ENCODE data around the gene AKR1B1. TPM values are rescaled to one million over a fixed set of nuclear protein-coding genes. Genes with fewer than 3 reads are reported as not detected.

AKR1B1 gene
- total RNA-seq, 1 experiment from 2014 or later, result 103 TPM

DNA sequence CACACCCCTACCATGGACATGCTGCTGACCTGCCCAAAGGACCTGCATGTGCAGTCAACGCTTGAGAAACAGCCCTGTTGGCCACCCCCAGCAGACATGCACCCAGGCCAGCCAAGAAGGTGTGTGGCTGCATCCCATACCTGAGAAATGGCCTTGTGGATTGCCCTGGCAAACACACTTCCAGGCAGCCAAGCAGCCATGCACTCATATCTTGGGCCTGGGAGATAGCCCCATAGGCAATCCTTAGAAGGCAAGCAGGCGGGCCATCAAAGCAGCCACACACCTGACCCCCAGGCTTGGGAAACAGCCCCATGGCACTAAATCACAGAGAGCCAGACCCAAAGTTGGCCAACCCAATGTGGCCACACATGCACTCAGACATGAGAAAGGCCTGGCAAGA, 4.9 kb upstream of the AKR1B1 start:
- DNase-seq (ENCODE audit: low read depth in 1 of 2, low spot score in 2 of 2), result no peak
- Histone ChIP-seq H3K9me3 (replicated peaks) (peaks cover 9% of the 10 kb centered on the region; the same call in 1 of the 2 replicates), H3K27me3 (replicated peaks) (no peaks in the 10 kb centered on the region), H3K4me3 (no peak overlapping the region), H3K36me3 (peaks cover under 1% of the 10 kb centered on the region; the same call in 1 of the 2 replicates), H3K4me1 (replicated peaks) (peaks cover 24% of the 10 kb centered on the region), H3K27ac (no peak overlapping the region)

DNA sequence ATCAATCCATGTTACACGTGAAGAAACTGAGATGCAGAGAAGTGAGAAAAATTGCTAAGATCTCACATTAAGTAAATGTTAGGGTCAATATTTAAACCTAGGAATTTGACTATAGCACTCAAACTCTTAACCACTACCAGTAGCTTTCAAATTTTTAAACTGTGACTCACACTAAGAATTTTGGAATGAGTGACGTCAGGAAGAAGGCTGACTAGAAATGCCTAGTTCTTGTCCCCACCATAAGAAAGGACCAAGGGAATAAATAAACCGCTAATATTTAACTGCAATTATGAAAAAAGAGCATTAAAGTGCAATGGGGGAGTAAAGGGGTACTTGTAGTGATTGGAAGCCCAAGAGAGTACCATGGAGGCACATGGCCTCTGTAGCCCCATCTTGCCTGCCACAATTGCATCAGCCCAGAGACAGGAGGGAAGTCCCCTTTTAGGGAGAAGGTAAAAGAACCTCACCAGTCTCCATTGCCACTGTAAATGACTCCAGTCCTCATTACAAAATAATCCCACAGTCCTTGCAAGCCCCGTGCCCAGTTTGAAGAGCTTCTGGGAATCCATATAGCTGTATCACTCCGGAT, 3.5 kb upstream of the AKR1B1 start:
- Histone ChIP-seq H3K27ac (peak overlapping the region; percentile 85), H3K9me3 (replicated peaks) (peaks cover 9% of the 10 kb centered on the region; the same call in 1 of the 2 replicates), H3K36me3 (peaks cover 7% of the 10 kb centered on the region), H3K4me3 (no peak overlapping the region), H3K27me3 (replicated peaks) (no peaks in the 10 kb centered on the region), H3K4me1 (replicated peaks) (peaks cover 27% of the 10 kb centered on the region)
- peak in 1 of 2 experiments; percentile 92 for DNase-seq (ENCODE audit: low read depth in 1 of 2, low spot score in 2 of 2)

DNA sequence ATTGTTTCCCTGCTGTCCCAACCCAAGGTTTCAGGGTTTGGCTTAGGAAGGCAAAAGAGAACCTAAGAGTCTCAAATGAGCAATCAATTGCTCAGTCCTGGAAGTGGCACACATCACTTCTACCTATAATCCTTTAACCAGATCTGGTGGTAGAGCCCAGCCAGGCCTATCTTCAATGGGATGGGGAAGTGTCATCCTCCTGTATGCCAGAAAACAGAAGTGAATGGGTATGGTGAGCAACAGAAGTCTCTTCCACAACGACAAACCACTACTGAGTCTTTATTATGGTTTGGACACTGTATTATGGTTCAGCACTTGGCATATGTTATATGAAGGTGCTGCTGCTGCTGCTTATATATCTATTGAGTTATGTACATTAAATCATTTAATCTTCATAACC, 3.0 kb upstream of the AKR1B1 start:
- no peak for DNase-seq (ENCODE audit: low read depth in 1 of 2, low spot score in 2 of 2)
- Histone ChIP-seq H3K9me3 (replicated peaks) (peaks cover 9% of the 10 kb centered on the region; the same call in 1 of the 2 replicates), H3K4me1 (replicated peaks) (peaks cover 27% of the 10 kb centered on the region), H3K4me3 (no peak overlapping the region), H3K27me3 (replicated peaks) (no peaks in the 10 kb centered on the region), H3K36me3 (peaks cover 10% of the 10 kb centered on the region), H3K27ac (peak overlapping the region; percentile 85)

DNA sequence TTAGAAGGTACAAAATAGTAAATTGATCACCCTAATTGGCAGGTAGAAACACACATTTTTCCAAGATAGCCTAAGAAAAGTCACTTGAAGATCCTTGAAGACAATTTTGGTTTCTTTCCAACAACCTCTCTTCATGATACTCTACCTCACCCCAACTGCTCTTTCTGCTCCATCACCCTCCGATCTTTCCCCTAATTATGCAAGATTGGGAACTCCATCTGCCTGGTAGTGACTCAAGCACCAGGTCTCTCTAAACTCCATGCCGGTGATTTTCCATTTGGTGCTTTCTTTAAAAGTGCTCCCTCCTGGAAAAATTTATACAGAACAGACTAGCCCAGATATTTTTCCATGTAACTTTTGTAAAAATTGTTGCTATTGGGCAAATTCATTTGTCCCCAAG, 1.1 kb upstream of the AKR1B1 start:
- DNase-seq (ENCODE audit: low read depth in 1 of 2, low spot score in 2 of 2), result no peak
- no peaks in the 10 kb centered on the region for H3K27me3 ChIP-seq (replicated peaks)
- H3K27ac ChIP-seq, result no peak overlapping the region
- H3K36me3 ChIP-seq, result peaks cover 21% of the 10 kb centered on the region
- peaks cover 27% of the 10 kb centered on the region for H3K4me1 ChIP-seq (replicated peaks)
- H3K9me3 ChIP-seq (replicated peaks), result peaks cover 4% of the 10 kb centered on the region; the same call in 1 of the 2 replicates
- H3K4me3 ChIP-seq, result no peak overlapping the region

DNA sequence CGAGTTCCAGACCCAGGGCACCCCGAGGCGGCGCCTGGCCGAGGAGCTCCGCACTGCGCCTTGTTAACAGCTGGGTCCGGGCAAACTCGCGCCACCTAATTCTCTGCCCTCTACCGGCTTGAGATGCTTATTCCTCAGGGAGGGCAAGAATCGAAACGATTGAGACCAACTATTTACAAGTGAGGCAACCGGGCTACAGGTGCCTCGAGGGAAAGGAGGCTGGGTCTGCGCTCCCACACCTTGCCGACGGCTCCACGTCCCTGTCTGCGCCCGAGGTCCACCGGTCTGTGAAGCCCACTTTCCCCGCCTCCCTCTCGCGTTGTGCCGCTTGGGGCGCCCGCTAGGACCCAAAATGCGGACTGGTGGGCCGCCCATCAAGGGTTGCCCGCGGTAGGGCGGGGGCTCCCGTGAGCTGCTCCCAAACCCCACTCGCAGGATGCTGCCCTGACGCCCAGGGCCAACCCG, 527 bp downstream of the AKR1B1 start:
- peaks cover 36% of the 10 kb centered on the region for H3K4me1 ChIP-seq (replicated peaks)
- H3K27ac ChIP-seq, result peak overlapping the region; percentile 26; the same call in 1 of the 2 replicates
- H3K4me3 ChIP-seq, result peak overlapping the region; percentile 79
- peak in 1 of 2 experiments; percentile 71 for DNase-seq (ENCODE audit: low read depth in 1 of 2, low spot score in 2 of 2)
- H3K36me3 ChIP-seq, result peaks cover 21% of the 10 kb centered on the region
- no peaks in the 10 kb centered on the region for H3K27me3 ChIP-seq (replicated peaks)
- no peaks in the 10 kb centered on the region; the same call in 1 of the 2 replicates for H3K9me3 ChIP-seq (replicated peaks)

DNA sequence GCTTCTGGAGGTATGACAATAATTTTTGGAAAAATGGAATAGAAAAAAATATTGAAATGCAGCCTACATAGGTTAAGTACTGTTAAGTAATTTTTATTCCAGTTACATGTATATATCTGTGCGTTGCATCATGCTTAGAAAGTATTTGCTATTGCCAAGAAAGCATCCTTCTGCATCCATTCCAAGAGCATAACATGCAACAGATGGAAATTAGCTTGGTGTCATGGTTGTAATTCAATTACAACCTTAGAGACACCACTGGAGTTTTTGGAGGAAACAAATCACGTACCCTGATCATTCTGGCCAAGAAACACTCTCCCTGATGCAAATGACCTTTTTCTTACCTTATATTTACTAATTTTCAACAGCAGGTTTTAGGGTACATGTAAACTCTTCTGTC, 1.7 kb downstream of the AKR1B1 start:
- no peaks in the 10 kb centered on the region for H3K27me3 ChIP-seq (replicated peaks)
- H3K9me3 ChIP-seq (replicated peaks), result no peaks in the 10 kb centered on the region
- H3K4me3 ChIP-seq, result no peak overlapping the region
- peaks cover 27% of the 10 kb centered on the region for H3K4me1 ChIP-seq (replicated peaks)
- no peak for DNase-seq (ENCODE audit: low read depth in 1 of 2, low spot score in 2 of 2)
- no peak overlapping the region for H3K27ac ChIP-seq
- peaks cover 31% of the 10 kb centered on the region for H3K36me3 ChIP-seq

DNA sequence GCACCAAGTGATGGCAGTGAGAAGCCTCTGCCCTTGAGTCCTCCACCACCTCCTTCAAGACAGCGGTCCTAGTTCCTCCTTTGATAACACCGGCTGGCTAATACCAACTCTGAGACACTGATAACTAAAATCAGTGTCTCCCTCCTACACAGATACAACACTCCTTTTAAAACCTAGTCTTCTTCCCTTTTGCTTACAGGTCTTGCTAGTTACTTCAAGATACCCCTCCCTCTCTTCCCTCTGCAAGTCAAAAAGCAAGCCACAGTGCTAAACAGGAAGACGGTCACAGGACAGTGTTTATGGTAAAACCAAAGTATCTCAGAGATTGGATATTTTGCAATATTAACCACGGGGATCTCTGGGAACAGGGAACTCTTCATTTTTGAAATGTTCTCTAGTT, 4.6 kb downstream of the AKR1B1 start:
- no peak for DNase-seq (ENCODE audit: low read depth in 1 of 2, low spot score in 2 of 2)
- peaks cover 23% of the 10 kb centered on the region for H3K4me1 ChIP-seq (replicated peaks)
- no peak overlapping the region for H3K27ac ChIP-seq

DNA sequence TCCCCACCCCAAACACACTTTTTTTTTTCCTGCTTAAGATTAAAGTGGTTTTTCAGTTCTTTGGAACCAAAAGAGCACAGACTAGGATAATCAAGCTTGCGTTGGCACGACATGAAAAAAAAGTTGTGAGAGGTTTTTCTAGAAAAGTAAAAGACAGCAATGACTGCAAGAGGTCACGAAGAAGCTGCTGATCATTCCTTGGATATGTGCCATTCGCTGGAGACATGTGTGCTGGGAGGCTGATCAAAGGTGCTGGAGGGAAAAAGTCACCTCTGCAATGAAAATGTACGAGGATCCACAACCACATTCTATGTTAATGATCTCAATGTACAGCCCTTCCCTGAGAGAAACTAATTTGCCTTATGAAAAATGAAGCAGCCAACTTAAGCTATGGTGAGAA, 5.4 kb downstream of the AKR1B1 start:
- no peak for DNase-seq (ENCODE audit: low read depth in 1 of 2, low spot score in 2 of 2)
- no peak overlapping the region for H3K4me3 ChIP-seq
- H3K36me3 ChIP-seq, result peaks cover 62% of the 10 kb centered on the region
- H3K4me1 ChIP-seq (replicated peaks), result peaks cover 29% of the 10 kb centered on the region
- no peak overlapping the region for H3K27ac ChIP-seq
- no peaks in the 10 kb centered on the region for H3K27me3 ChIP-seq (replicated peaks)
- H3K9me3 ChIP-seq (replicated peaks), result no peaks in the 10 kb centered on the region

More for the DNA sequence above, 4.6 kb downstream of the AKR1B1 start:
- Histone ChIP-seq H3K9me3 (replicated peaks) (no peaks in the 10 kb centered on the region), H3K4me3 (no peak overlapping the region), H3K36me3 (peaks cover 58% of the 10 kb centered on the region), H3K27me3 (replicated peaks) (no peaks in the 10 kb centered on the region)

DNA sequence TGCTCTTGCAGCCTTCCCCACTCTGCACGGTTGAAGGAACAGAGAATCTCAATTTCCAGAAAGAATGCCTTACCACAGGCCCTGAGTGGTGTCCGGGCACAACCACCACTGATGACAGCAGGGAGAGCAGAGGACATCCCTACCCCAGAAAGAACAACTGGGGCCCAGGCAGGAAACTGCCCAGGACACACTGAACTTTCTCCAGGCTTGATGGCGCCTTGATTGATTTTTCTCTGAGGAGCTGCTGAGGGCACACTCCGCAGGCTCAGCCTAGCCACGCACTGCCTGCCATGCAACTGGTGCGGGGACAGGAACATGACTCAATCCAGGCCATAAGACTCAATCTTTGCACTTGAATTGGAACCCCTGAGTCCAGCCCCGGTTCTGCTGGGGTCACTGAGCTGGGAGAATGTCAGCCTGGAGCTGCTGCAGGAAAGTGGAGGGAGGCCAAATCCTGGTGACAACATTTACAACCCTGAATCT, 5.9 kb downstream of the AKR1B1 start:
- no peaks in the 10 kb centered on the region for H3K9me3 ChIP-seq (replicated peaks)
- peaks cover 66% of the 10 kb centered on the region for H3K36me3 ChIP-seq
- DNase-seq (ENCODE audit: low read depth in 1 of 2, low spot score in 2 of 2), result no peak
- H3K27me3 ChIP-seq (replicated peaks), result no peaks in the 10 kb centered on the region
- peaks cover 34% of the 10 kb centered on the region for H3K4me1 ChIP-seq (replicated peaks)
- H3K4me3 ChIP-seq, result no peak overlapping the region
- no peak overlapping the region for H3K27ac ChIP-seq

DNA sequence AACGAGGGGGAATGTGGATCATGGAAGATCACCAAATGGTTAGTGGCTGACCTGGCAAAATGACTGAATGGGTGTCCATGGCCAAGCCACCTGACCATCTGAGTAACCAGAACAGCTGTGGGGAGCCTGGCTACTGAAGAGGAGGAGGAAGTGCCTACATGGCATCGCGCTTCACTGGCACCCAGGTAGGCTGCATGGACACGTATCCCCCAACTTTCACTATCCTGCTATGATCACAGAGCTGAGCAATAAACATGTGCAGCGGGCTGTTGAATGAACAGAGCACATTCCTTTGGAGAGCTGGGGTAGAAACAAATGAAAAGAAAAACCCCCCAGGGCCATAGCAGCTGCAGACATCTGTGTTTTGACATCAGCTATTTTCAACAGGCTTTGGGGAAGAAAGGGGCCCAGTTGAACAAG, 6.5 kb downstream of the AKR1B1 start:
- Histone ChIP-seq H3K4me1 (replicated peaks) (peaks cover 31% of the 10 kb centered on the region), H3K9me3 (replicated peaks) (no peaks in the 10 kb centered on the region), H3K36me3 (peaks cover 69% of the 10 kb centered on the region), H3K4me3 (no peak overlapping the region), H3K27me3 (replicated peaks) (no peaks in the 10 kb centered on the region), H3K27ac (no peak overlapping the region)
- DNase-seq (ENCODE audit: low read depth in 1 of 2, low spot score in 2 of 2), result peak in 1 of 2 experiments; percentile 16

DNA sequence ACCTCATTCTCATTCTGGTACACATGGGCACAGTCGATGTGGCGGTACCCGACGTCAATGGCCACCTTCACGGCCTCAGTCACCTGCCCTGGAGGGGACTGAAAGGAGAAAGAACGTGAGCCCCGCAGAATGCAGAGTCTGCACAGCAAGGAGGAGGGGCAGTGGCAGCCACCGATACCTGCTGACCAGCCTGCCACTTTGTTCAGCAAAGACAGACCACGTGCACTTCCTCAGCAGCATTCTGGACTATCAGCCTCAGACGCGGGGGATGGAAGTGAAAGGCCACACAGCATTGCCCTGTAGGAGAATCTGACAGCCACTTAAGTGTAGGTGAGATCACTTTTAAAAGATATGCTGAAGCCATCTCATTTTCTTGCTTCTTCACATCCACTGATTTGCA, 7.2 kb downstream of the AKR1B1 start:
- Histone ChIP-seq H3K27ac (no peak overlapping the region), H3K36me3 (peaks cover 71% of the 10 kb centered on the region), H3K9me3 (replicated peaks) (no peaks in the 10 kb centered on the region), H3K4me1 (replicated peaks) (peaks cover 31% of the 10 kb centered on the region), H3K27me3 (replicated peaks) (no peaks in the 10 kb centered on the region), H3K4me3 (no peak overlapping the region)
- DNase-seq (ENCODE audit: low read depth in 1 of 2, low spot score in 2 of 2), result peak in 1 of 2 experiments; percentile 34

DNA sequence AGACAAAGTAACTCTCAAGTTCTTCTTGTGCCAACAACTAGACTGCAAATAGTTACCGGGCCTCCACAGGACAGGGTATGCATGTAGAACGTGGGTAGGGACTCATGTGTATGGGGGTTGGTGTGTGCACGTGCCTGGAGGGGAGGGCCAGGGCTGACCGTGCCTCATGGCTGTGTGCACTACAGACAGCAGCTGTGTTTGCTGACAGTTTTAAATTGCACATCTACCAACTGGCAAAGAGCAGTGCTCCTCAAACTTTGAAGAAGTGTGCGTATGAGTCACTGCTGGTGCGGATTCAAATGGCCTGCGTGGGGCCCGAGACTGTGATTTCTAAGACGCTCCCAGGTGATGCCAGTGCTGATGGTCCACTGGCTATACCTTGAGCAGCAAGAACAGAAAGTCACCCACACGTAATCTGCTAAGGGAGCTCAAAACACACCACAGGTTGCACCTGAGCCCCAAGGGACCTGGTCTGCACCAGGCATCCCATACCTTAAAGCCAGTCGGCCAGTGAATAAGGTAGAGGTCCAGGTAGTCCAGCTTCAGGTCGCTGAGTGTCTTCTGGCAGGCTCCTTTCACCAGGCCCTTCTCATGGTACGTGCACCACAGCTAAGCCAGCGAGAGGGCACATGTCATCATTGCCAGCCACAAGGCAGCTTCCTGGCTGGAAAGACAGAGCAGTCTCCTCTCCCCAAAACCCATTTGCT, 8.5 kb downstream of the AKR1B1 start:
- DNase-seq (ENCODE audit: low read depth in 1 of 2, low spot score in 2 of 2), result no peak
- Histone ChIP-seq H3K9me3 (replicated peaks) (no peaks in the 10 kb centered on the region), H3K27me3 (replicated peaks) (no peaks in the 10 kb centered on the region), H3K27ac (no peak overlapping the region), H3K36me3 (peaks cover 73% of the 10 kb centered on the region), H3K4me1 (replicated peaks) (peaks cover 31% of the 10 kb centered on the region), H3K4me3 (no peak overlapping the region)

DNA sequence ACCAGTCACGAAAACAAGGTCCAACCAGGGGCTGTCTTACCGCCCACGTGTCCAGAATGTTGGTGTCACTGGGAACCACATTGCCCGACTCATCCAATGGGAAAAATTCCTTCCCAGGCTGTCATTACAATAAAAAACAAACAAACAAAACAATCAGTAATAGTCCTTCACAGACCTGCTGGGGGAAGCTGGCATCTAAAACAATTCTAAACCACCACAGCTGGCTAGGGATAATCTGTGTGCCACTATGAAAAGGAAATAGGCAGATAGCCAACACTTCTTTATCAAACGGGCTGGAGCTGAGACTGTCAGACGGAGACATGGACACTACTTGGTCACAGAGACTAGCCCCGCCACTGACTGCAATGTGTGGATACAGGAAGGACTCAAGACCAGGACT, 9.2 kb downstream of the AKR1B1 start:
- H3K27me3 ChIP-seq (replicated peaks), result no peaks in the 10 kb centered on the region
- H3K4me1 ChIP-seq (replicated peaks), result peaks cover 31% of the 10 kb centered on the region
- H3K4me3 ChIP-seq, result no peak overlapping the region
- peak in 1 of 2 experiments; percentile 53 for DNase-seq (ENCODE audit: low read depth in 1 of 2, low spot score in 2 of 2)
- H3K36me3 ChIP-seq, result peaks cover 80% of the 10 kb centered on the region
- H3K9me3 ChIP-seq (replicated peaks), result no peaks in the 10 kb centered on the region
- H3K27ac ChIP-seq, result no peak overlapping the region; the same call in 1 of the 2 replicates
